Activated naive CD8-positive, alpha-beta T cell (primary cell): Measurements from ENCODE around the gene G6PD.
"Not testable (repeated sequence)": the region's sequence is repeated elsewhere in the genome, so short reads cannot be mapped to it uniquely, and the experiment has no call there.

Experiments used
- H3K27ac Mint-ChIP-seq: one replicate; pipeline ENCODE4 v1.8.0; 2021; ENCODE audit warnings: mixed read lengths
- H3K27me3 Mint-ChIP-seq: one replicate; pipeline ENCODE4 v1.8.0; 2021; ENCODE audit warnings: mixed read lengths
- H3K36me3 Mint-ChIP-seq: one replicate; pipeline ENCODE4 v1.8.0; 2021; ENCODE audit warnings: mixed read lengths
- H3K4me1 Mint-ChIP-seq: one replicate; pipeline ENCODE4 v1.8.0; 2021; ENCODE audit warnings: low read depth, mixed read lengths
- H3K4me3 Mint-ChIP-seq: one replicate; pipeline ENCODE4 v1.8.0; 2021; ENCODE audit warnings: mild to moderate bottlenecking, mixed read lengths
- H3K9me3 Mint-ChIP-seq: one replicate; pipeline ENCODE4 v1.8.0; 2021; ENCODE audit warnings: low read depth, mixed read lengths

Gene G6PD

GRCh38 chrX:154511761-154512160 lies 34.9 kb downstream of the G6PD start:
- Mint-ChIP-seq H3K27me3 (no peaks in the 10 kb centered on the region), H3K36me3 (peaks cover 4% of the 10 kb centered on the region), H3K4me1 (peaks cover 25% of the 10 kb centered on the region), H3K9me3 (no peaks in the 10 kb centered on the region), H3K4me3 (peak overlapping the region; percentile 23), H3K27ac (peak overlapping the region; percentile 86)

- Mint-ChIP-seq H3K9me3 (no peaks in the 10 kb centered on the region), H3K27me3 (no peaks in the 10 kb centered on the region), H3K4me1 (peaks cover 19% of the 10 kb centered on the region), H3K36me3 (peaks cover 4% of the 10 kb centered on the region), H3K4me3 (no peak overlapping the region), H3K27ac (no peak overlapping the region)
These were observed 37.2 kb downstream of the G6PD start for GRCh38 chrX:154509455-154509854.

GRCh38 chrX:154508384-154508745 lies 38.3 kb downstream of the G6PD start:
- peaks cover 4% of the 10 kb centered on the region for H3K36me3 Mint-ChIP-seq
- no peak overlapping the region for H3K27ac Mint-ChIP-seq
- H3K4me1 Mint-ChIP-seq = peaks cover 13% of the 10 kb centered on the region
- no peaks in the 10 kb centered on the region for H3K27me3 Mint-ChIP-seq
- H3K4me3 Mint-ChIP-seq = no peak overlapping the region
- no peaks in the 10 kb centered on the region for H3K9me3 Mint-ChIP-seq

- no peaks in the 10 kb centered on the region for H3K27me3 Mint-ChIP-seq
- no peaks in the 10 kb centered on the region for H3K9me3 Mint-ChIP-seq
- H3K4me3 Mint-ChIP-seq = no peak overlapping the region
- H3K4me1 Mint-ChIP-seq = peaks cover 13% of the 10 kb centered on the region
- H3K36me3 Mint-ChIP-seq = peaks cover 4% of the 10 kb centered on the region
- no peak overlapping the region for H3K27ac Mint-ChIP-seq
These were observed 38.8 kb downstream of the G6PD start for GRCh38 chrX:154507673-154508383.

- Mint-ChIP-seq H3K36me3 (peaks cover 4% of the 10 kb centered on the region), H3K27me3 (no peaks in the 10 kb centered on the region), H3K9me3 (no peaks in the 10 kb centered on the region), H3K27ac (no peak overlapping the region), H3K4me1 (peaks cover 9% of the 10 kb centered on the region), H3K4me3 (no peak overlapping the region)
These were observed 39.9 kb downstream of the G6PD start for GRCh38 chrX:154506483-154507332.

GRCh38 chrX:154505734-154506133 lies 40.9 kb downstream of the G6PD start:
- Mint-ChIP-seq H3K4me1 (peaks cover under 1% of the 10 kb centered on the region), H3K36me3 (peaks cover 4% of the 10 kb centered on the region), H3K4me3 (no peak overlapping the region), H3K27me3 (no peaks in the 10 kb centered on the region), H3K9me3 (no peaks in the 10 kb centered on the region), H3K27ac (no peak overlapping the region)

- Mint-ChIP-seq H3K4me1 (no peaks in the 10 kb centered on the region), H3K9me3 (no peaks in the 10 kb centered on the region), H3K36me3 (no peaks in the 10 kb centered on the region), H3K27me3 (no peaks in the 10 kb centered on the region), H3K27ac (no peak overlapping the region), H3K4me3 (no peak overlapping the region)
These were observed 43.7 kb downstream of the G6PD start for GRCh38 chrX:154502989-154503388.

- Mint-ChIP-seq H3K27me3 (no peaks in the 10 kb centered on the region), H3K4me3 (no peak overlapping the region), H3K4me1 (no peaks in the 10 kb centered on the region), H3K9me3 (no peaks in the 10 kb centered on the region), H3K27ac (no peak overlapping the region), H3K36me3 (no peaks in the 10 kb centered on the region)
These were observed 44.5 kb downstream of the G6PD start for GRCh38 chrX:154502098-154502497.

- not testable (repeated sequence) for H3K4me1 Mint-ChIP-seq, H3K27ac Mint-ChIP-seq
These were observed 45.2 kb downstream of the G6PD start for GRCh38 chrX:154501423-154501822.

GRCh38 chrX:154496591-154497137 lies 50.0 kb downstream of the G6PD start:
- not testable (repeated sequence) for H3K27ac Mint-ChIP-seq, H3K9me3 Mint-ChIP-seq, H3K4me1 Mint-ChIP-seq, H3K27me3 Mint-ChIP-seq, H3K36me3 Mint-ChIP-seq, H3K4me3 Mint-ChIP-seq

More at GRCh38 chrX:154501423-154501822, 45.2 kb downstream of the G6PD start:
- not testable (repeated sequence) for H3K9me3 Mint-ChIP-seq, H3K36me3 Mint-ChIP-seq, H3K4me3 Mint-ChIP-seq, H3K27me3 Mint-ChIP-seq

- H3K36me3 Mint-ChIP-seq = no peaks in the 10 kb centered on the region
- H3K4me1 Mint-ChIP-seq = no peaks in the 10 kb centered on the region
These were observed 51.1 kb downstream of the G6PD start for GRCh38 chrX:154495472-154495922.

GRCh38 chrX:154494715-154495114 lies 51.9 kb downstream of the G6PD start:
- Mint-ChIP-seq H3K27ac (no peak overlapping the region), H3K4me3 (no peak overlapping the region), H3K4me1 (peaks cover 1% of the 10 kb centered on the region), H3K9me3 (no peaks in the 10 kb centered on the region), H3K27me3 (no peaks in the 10 kb centered on the region), H3K36me3 (no peaks in the 10 kb centered on the region)

More at GRCh38 chrX:154495472-154495922, 51.1 kb downstream of the G6PD start:
- Mint-ChIP-seq H3K9me3 (no peaks in the 10 kb centered on the region), H3K4me3 (no peak overlapping the region), H3K27ac (no peak overlapping the region), H3K27me3 (no peaks in the 10 kb centered on the region)

- Mint-ChIP-seq H3K27me3 (no peaks in the 10 kb centered on the region), H3K4me3 (peak within 1 kb of the TSS; percentile 90), H3K4me1 (peaks cover 9% of the 10 kb centered on the region), H3K9me3 (no peaks in the 10 kb centered on the region), H3K36me3 (no peaks in the 10 kb centered on the region), H3K27ac (peak within 1 kb of the TSS; percentile 82)
These were observed 56.1 kb downstream of the G6PD start, which contains the start of gene SLC10A3 for GRCh38 chrX:154490414-154491083. TSS of gene SLC10A3 (minus strand) at chrX:154490629. CDS start at chrX:154488940, 1,689 bp downstream.

- Mint-ChIP-seq H3K36me3 (no peaks in the 10 kb centered on the region), H3K4me3 (peak overlapping the region; percentile 90)
These were observed 56.6 kb downstream of the G6PD start for GRCh38 chrX:154490021-154490413.

GRCh38 chrX:154489182-154489581 lies 57.5 kb downstream of the G6PD start:
- H3K27me3 Mint-ChIP-seq = no peaks in the 10 kb centered on the region
- peaks cover 14% of the 10 kb centered on the region for H3K4me1 Mint-ChIP-seq
- H3K27ac Mint-ChIP-seq = peak overlapping the region; percentile 82
- H3K9me3 Mint-ChIP-seq = no peaks in the 10 kb centered on the region
- peak overlapping the region; percentile 90 for H3K4me3 Mint-ChIP-seq
- H3K36me3 Mint-ChIP-seq = no peaks in the 10 kb centered on the region

More at GRCh38 chrX:154490021-154490413, 56.6 kb downstream of the G6PD start:
- H3K4me1 Mint-ChIP-seq = peaks cover 9% of the 10 kb centered on the region
- no peaks in the 10 kb centered on the region for H3K9me3 Mint-ChIP-seq
- H3K27ac Mint-ChIP-seq = peak overlapping the region; percentile 82
- no peaks in the 10 kb centered on the region for H3K27me3 Mint-ChIP-seq
